ENCODE results near the gene C9orf152. TPM values are rescaled to one million over a fixed set of nuclear protein-coding genes. Genes with fewer than 3 reads are reported as not detected.
"Not testable (repeated sequence)": the region's sequence is repeated elsewhere in the genome, so short reads cannot be mapped to it uniquely, and the experiment has no call there.

Gene C9orf152
- total RNA-seq, 1 experiment from 2014 or later = not detected

DNA sequence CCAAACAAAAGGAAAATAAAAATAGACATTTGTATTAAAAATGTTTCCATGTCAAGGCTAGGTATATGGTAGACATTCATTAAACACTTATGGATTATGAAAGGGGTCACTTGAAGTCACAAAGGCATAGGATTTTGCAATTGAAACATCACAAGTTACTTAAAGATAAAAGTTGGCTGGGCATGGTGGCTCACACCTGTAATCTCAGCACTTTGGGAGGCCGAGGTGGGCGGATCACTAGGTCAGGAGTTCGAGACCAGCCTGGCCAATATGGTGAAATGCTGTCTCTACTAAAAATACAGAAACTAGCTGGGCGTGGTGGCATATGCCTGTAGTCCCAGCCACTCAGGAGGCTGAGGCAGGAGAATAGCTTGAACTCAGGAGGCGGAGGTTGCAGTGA, 43.8 kb upstream of the C9orf152 start:
- Histone ChIP-seq H4K20me1 (ENCODE audit: insufficient read depth, low read depth, low read length) (peaks cover 57% of the 10 kb centered on the region), H3K36me3 (ENCODE audit: insufficient read depth, low read length) (peaks cover 35% of the 10 kb centered on the region), H3K79me2 (ENCODE audit: low read length) (peaks cover 82% of the 10 kb centered on the region), H3K4me1 (ENCODE audit: low read length) (peaks cover 16% of the 10 kb centered on the region)
- not testable (repeated sequence) for H3K4me3 ChIP-seq (ENCODE audit: low read length); H3K27ac ChIP-seq (ENCODE audit: low read length); H3K27me3 ChIP-seq (ENCODE audit: low read length); DNase-seq; H3K9me3 ChIP-seq (ENCODE audit: low read length); H3K9me2 ChIP-seq (replicated peaks; ENCODE audit: insufficient read depth, low read length); H3K9ac ChIP-seq (ENCODE audit: low read length); H2AFZ ChIP-seq (ENCODE audit: low read length); H3K4me2 ChIP-seq (ENCODE audit: low read depth, low read length, poor library complexity, severe bottlenecking)

DNA sequence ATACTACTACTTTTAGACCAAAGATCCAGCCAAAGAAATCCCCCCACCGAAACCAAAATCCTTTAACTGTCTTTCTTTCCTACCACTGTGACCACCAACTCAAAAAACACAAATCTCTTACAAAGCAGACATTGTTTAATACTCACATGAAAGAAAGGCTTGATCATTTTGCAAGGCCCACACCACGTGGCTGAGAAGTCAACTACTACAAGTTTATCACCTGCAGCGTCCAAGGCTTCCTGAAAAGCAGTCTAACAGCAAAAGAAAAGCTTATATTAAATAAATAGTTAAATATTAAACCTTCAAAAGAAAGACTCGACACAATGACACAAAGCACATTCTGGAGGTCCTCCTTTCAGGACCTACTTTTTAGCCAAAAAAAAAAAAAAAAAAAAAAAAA, 43.3 kb upstream of the C9orf152 start:
- Histone ChIP-seq H3K79me2 (ENCODE audit: low read length) (peaks cover 81% of the 10 kb centered on the region), H3K9me3 (ENCODE audit: low read length) (no peaks in the 10 kb centered on the region), H3K4me1 (ENCODE audit: low read length) (peaks cover 16% of the 10 kb centered on the region), H3K9ac (ENCODE audit: low read length) (no peak overlapping the region), H3K36me3 (ENCODE audit: insufficient read depth, low read length) (peaks cover 39% of the 10 kb centered on the region), H3K9me2 (replicated peaks; ENCODE audit: insufficient read depth, low read length) (no peaks in the 10 kb centered on the region), H4K20me1 (ENCODE audit: insufficient read depth, low read depth, low read length) (peaks cover 60% of the 10 kb centered on the region), H3K27ac (ENCODE audit: low read length) (no peak overlapping the region), H2AFZ (ENCODE audit: low read length) (no peak overlapping the region), H3K4me2 (ENCODE audit: low read depth, low read length, poor library complexity, severe bottlenecking) (no peak overlapping the region), H3K4me3 (ENCODE audit: low read length) (no peak overlapping the region), H3K27me3 (ENCODE audit: low read length) (no peaks in the 10 kb centered on the region)
- DNase-seq = no peak

DNA sequence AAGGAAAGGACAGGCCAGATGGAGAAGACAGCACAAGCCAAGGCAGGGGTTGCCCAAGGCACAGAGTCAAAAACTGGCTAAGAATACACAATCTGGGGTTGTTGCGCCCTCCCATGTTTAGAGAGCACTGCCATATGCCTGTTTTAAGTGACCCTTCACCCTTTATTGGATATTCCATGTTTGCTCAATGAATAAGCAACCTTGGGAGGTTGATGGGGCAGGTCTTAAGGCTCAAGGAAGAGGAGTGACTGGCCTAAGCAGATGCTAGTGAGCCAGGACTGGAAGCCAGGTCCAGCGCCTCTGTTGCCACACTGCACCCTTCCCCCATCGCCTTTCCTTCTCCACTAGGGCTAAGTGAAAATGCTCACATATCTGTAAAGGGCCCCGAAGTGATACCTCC, 41.6 kb upstream of the C9orf152 start:
- no peak overlapping the region for H3K4me2 ChIP-seq (ENCODE audit: low read depth, low read length, poor library complexity, severe bottlenecking)
- H3K9ac ChIP-seq (ENCODE audit: low read length) = no peak overlapping the region
- peaks cover 11% of the 10 kb centered on the region for H3K4me1 ChIP-seq (ENCODE audit: low read length)
- no peaks in the 10 kb centered on the region for H3K27me3 ChIP-seq (ENCODE audit: low read length)
- H3K79me2 ChIP-seq (ENCODE audit: low read length) = peaks cover 65% of the 10 kb centered on the region
- H3K9me2 ChIP-seq (replicated peaks; ENCODE audit: insufficient read depth, low read length) = no peaks in the 10 kb centered on the region
- no peaks in the 10 kb centered on the region for H3K9me3 ChIP-seq (ENCODE audit: low read length)
- DNase-seq = no peak
- H3K27ac ChIP-seq (ENCODE audit: low read length) = no peak overlapping the region
- H4K20me1 ChIP-seq (ENCODE audit: insufficient read depth, low read depth, low read length) = peaks cover 52% of the 10 kb centered on the region
- peaks cover 46% of the 10 kb centered on the region for H3K36me3 ChIP-seq (ENCODE audit: insufficient read depth, low read length)
- H3K4me3 ChIP-seq (ENCODE audit: low read length) = no peak overlapping the region
- no peak overlapping the region for H2AFZ ChIP-seq (ENCODE audit: low read length)

DNA sequence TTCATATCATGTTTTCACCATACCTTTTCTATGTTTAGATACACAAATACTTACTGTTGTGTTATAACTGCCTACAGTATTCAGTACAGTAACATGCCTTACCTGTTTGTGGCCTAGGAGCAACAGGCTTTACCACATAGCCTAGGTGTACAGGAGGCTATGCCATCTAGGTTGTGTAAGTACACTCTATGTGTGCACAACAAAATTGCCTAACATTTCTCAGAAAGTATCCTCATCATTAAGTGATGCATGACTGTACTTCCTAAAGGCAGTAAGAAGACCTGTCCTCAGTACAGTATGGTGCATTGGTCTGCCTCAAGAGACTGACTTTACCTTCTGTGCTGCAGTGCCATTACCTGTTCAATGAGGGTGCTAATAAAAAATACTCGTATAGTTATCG, 40.4 kb upstream of the C9orf152 start:
- Histone ChIP-seq H3K9ac (ENCODE audit: low read length) (no peak overlapping the region), H3K9me3 (ENCODE audit: low read length) (no peaks in the 10 kb centered on the region), H3K4me2 (ENCODE audit: low read depth, low read length, poor library complexity, severe bottlenecking) (no peak overlapping the region), H3K9me2 (replicated peaks; ENCODE audit: insufficient read depth, low read length) (no peaks in the 10 kb centered on the region), H3K36me3 (ENCODE audit: insufficient read depth, low read length) (peaks cover 49% of the 10 kb centered on the region), H3K4me3 (ENCODE audit: low read length) (no peak overlapping the region), H2AFZ (ENCODE audit: low read length) (no peak overlapping the region), H3K79me2 (ENCODE audit: low read length) (peaks cover 52% of the 10 kb centered on the region), H3K27ac (ENCODE audit: low read length) (no peak overlapping the region), H3K4me1 (ENCODE audit: low read length) (no peaks in the 10 kb centered on the region), H3K27me3 (ENCODE audit: low read length) (no peaks in the 10 kb centered on the region), H4K20me1 (ENCODE audit: insufficient read depth, low read depth, low read length) (peaks cover 40% of the 10 kb centered on the region)
- DNase-seq = no peak

DNA sequence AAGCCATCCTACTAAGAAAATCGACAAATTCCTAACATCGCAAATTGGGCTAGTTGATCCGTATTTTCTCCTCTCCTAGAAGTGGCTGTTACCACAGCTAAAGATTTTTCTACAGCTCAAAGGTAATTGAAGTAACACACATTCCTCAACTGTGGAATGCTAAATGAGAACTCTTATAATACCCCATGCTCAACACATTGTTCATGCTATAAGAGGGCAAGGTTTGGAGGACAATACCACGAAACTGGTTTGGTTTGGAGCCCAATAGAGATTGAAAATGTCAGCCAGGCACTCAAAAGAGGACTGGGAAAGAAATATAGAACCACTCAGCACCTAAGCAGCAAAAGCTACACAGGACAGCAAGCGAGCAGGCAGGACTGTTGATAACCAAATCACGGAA, 38.3 kb upstream of the C9orf152 start:
- Histone ChIP-seq H3K79me2 (ENCODE audit: low read length) (peaks cover 31% of the 10 kb centered on the region), H3K4me2 (ENCODE audit: low read depth, low read length, poor library complexity, severe bottlenecking) (no peak overlapping the region), H4K20me1 (ENCODE audit: insufficient read depth, low read depth, low read length) (peaks cover 26% of the 10 kb centered on the region), H3K27me3 (ENCODE audit: low read length) (no peaks in the 10 kb centered on the region), H3K4me1 (ENCODE audit: low read length) (no peaks in the 10 kb centered on the region), H3K9me3 (ENCODE audit: low read length) (no peaks in the 10 kb centered on the region), H3K36me3 (ENCODE audit: insufficient read depth, low read length) (peaks cover 50% of the 10 kb centered on the region), H3K9me2 (replicated peaks; ENCODE audit: insufficient read depth, low read length) (no peaks in the 10 kb centered on the region), H3K27ac (ENCODE audit: low read length) (no peak overlapping the region), H2AFZ (ENCODE audit: low read length) (no peak overlapping the region), H3K9ac (ENCODE audit: low read length) (no peak overlapping the region), H3K4me3 (ENCODE audit: low read length) (no peak overlapping the region)
- no peak for DNase-seq

DNA sequence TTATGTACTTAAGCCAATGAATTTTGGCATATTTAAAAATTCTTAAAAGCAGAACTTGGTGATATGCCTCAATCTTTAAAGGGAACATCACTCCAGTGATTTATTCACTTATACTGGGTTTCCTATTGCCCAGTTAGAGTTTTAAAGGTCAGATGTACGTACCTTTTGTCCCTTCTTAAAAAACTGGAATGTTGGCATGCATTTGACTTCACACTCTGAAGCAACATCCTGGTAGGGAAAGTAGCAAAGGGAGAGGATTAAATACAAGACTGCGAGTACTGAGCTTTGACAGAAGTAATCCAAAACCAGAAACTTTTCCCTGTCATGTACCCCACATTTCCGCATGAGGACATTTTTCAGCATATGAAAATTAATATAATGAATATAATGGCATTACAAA, 36.7 kb upstream of the C9orf152 start:
- DNase-seq = no peak
- Histone ChIP-seq H2AFZ (ENCODE audit: low read length) (no peak overlapping the region), H3K36me3 (ENCODE audit: insufficient read depth, low read length) (peaks cover 41% of the 10 kb centered on the region), H3K4me3 (ENCODE audit: low read length) (no peak overlapping the region), H3K4me2 (ENCODE audit: low read depth, low read length, poor library complexity, severe bottlenecking) (no peak overlapping the region), H4K20me1 (ENCODE audit: insufficient read depth, low read depth, low read length) (peaks cover 19% of the 10 kb centered on the region), H3K79me2 (ENCODE audit: low read length) (peaks cover 15% of the 10 kb centered on the region), H3K27ac (ENCODE audit: low read length) (no peak overlapping the region), H3K9me2 (replicated peaks; ENCODE audit: insufficient read depth, low read length) (no peaks in the 10 kb centered on the region), H3K4me1 (ENCODE audit: low read length) (no peaks in the 10 kb centered on the region), H3K9me3 (ENCODE audit: low read length) (no peaks in the 10 kb centered on the region), H3K9ac (ENCODE audit: low read length) (no peak overlapping the region), H3K27me3 (ENCODE audit: low read length) (no peaks in the 10 kb centered on the region)

DNA sequence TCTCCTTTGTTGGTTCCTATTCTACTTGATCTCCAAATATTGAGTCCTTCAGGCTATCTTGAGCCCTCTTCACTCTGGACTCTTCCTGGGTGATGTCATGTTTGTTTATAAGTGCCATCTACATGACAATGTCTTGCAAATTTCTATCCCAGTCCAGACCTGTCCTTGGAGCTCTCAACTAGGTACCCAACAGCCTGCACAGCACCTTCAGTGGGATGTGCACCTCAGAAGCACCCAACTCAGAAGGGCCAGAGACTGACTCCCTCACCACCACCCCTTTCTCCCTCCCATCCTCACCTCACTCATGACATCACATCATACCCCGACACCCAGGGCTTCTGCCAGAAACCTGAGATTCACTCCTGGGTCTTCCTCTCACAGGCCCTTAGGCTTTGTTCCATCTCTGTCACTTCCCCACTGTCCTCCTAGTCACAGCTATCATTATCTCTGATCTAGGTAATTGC, 33.9 kb upstream of the C9orf152 start:
- Histone ChIP-seq H3K27me3 (ENCODE audit: low read length) (no peaks in the 10 kb centered on the region), H3K9ac (ENCODE audit: low read length) (no peak overlapping the region), H3K9me3 (ENCODE audit: low read length) (no peaks in the 10 kb centered on the region), H3K9me2 (replicated peaks; ENCODE audit: insufficient read depth, low read length) (no peaks in the 10 kb centered on the region), H2AFZ (ENCODE audit: low read length) (no peak overlapping the region), H3K27ac (ENCODE audit: low read length) (no peak overlapping the region), H4K20me1 (ENCODE audit: insufficient read depth, low read depth, low read length) (peaks cover 10% of the 10 kb centered on the region), H3K4me2 (ENCODE audit: low read depth, low read length, poor library complexity, severe bottlenecking) (no peak overlapping the region), H3K4me3 (ENCODE audit: low read length) (no peak overlapping the region), H3K4me1 (ENCODE audit: low read length) (no peaks in the 10 kb centered on the region), H3K79me2 (ENCODE audit: low read length) (no peaks in the 10 kb centered on the region; the same call in 1 of the 2 replicates), H3K36me3 (ENCODE audit: insufficient read depth, low read length) (peaks cover 24% of the 10 kb centered on the region)
- no peak for DNase-seq

DNA sequence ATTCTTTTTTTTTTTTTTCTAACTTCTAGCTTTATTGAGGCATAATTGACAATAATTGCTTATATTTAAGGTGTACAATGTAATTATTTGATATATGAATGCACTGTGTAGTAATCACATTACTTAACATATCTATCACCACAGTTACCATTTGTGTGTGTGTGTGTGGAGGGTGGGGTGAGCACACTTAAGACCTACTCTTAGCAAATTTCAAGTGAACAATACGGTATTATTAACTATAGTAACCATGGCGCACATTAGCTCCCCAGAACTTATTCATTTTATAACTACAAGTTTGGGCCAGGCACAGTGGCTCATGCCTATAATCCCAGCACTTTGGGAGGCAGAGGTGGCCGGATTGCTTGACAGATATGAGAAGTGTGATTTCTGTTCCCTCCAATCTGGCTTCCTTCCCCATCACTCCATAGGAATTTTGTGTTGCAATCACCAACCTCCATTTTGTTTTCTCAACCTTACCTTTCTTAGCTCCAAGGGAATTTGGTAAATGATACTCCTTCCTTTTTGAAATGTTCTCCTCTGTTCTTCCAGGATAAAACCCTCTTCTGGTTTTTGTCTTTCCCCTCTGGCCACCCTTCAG, 33.4 kb upstream of the C9orf152 start:
- Histone ChIP-seq H3K9me2 (replicated peaks; ENCODE audit: insufficient read depth, low read length) (no peaks in the 10 kb centered on the region), H3K9ac (ENCODE audit: low read length) (no peak overlapping the region), H3K27me3 (ENCODE audit: low read length) (no peaks in the 10 kb centered on the region), H3K4me2 (ENCODE audit: low read depth, low read length, poor library complexity, severe bottlenecking) (no peak overlapping the region), H3K4me3 (ENCODE audit: low read length) (no peak overlapping the region), H3K79me2 (ENCODE audit: low read length) (no peaks in the 10 kb centered on the region; the same call in 1 of the 2 replicates), H3K4me1 (ENCODE audit: low read length) (no peaks in the 10 kb centered on the region), H4K20me1 (ENCODE audit: insufficient read depth, low read depth, low read length) (peaks cover 10% of the 10 kb centered on the region), H3K36me3 (ENCODE audit: insufficient read depth, low read length) (peaks cover 22% of the 10 kb centered on the region), H3K9me3 (ENCODE audit: low read length) (no peaks in the 10 kb centered on the region), H3K27ac (ENCODE audit: low read length) (no peak overlapping the region), H2AFZ (ENCODE audit: low read length) (no peak overlapping the region)
- DNase-seq = no peak

Measured in Karpas-422 (cell line).